HG03025 (cell line): ENCODE data around the gene BCR.

ENCODE experiments used
- ATAC-seq: cut with Tn5 transposase; IDR thresholded peaks from one replicate; pipeline ENCODE4 v1.9.1; 2021; ENCODE audit warnings: mild to moderate bottlenecking, moderate library complexity; ENCODE audit not compliant: unreplicated experiment, low FRiP score

The BCR gene

DNA sequence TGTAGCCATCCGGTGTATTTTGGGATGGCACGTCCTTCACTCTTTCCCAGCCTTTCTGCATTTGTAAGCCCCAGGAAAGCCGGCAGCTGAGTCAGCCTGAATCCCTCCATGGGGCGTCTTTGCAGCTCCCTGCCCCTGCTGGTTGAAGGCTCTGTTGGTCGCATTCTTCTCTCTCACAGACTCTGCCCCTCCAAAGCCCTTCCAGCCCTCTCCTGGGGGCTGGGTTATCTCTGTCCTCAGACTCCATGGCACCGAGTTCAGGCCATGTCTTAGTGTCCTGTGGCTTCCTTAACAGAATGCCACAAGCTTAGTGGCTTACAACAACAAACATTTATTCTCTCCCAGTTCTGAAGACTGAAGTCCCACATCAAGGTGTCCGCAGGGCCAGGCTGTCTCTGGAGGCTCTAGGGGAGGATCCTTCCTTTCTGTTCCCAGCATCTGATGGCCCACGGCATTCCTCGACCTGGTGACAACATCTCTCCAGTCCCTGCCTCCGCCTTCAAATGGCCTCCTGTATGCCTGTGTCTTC, 62.2 kb downstream of the BCR start:
- no peak for ATAC-seq

- ATAC-seq: no peak
Observed at GRCh38 chr22:23243006-23243573, 62.8 kb downstream of the BCR start.

- no peak for ATAC-seq
Observed at GRCh38 chr22:23243859-23244689, 63.8 kb downstream of the BCR start.

DNA sequence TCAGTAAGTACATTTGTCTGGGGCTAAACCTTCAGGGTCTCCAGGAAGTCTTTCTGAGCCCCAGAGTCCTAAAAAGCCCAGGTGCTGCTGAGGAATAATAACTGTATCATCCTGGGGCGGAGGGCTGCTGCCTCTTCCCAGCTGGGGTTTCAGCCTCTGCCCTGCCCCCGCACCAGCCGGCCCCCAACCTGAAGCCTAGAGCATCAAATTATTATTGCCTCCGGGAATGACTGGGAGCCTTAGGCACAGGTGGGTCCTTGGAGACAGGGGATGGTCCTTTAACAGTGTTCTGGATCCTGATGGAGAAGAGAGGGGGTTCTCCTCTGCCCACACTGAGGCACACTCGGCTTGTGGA, 64.4 kb downstream of the BCR start:
- ATAC-seq: no peak

GRCh38 chr22:23245045-23245798, 64.9 kb downstream of the BCR start:
- ATAC-seq: no peak

- ATAC-seq: no peak
Observed at GRCh38 chr22:23245799-23246136, 65.5 kb downstream of the BCR start.

GRCh38 chr22:23246982-23247766, 66.9 kb downstream of the BCR start:
- ATAC-seq: no peak

GRCh38 chr22:23248583-23248982, 68.3 kb downstream of the BCR start:
- no peak for ATAC-seq

GRCh38 chr22:23250056-23250784, 69.9 kb downstream of the BCR start:
- no peak for ATAC-seq

DNA sequence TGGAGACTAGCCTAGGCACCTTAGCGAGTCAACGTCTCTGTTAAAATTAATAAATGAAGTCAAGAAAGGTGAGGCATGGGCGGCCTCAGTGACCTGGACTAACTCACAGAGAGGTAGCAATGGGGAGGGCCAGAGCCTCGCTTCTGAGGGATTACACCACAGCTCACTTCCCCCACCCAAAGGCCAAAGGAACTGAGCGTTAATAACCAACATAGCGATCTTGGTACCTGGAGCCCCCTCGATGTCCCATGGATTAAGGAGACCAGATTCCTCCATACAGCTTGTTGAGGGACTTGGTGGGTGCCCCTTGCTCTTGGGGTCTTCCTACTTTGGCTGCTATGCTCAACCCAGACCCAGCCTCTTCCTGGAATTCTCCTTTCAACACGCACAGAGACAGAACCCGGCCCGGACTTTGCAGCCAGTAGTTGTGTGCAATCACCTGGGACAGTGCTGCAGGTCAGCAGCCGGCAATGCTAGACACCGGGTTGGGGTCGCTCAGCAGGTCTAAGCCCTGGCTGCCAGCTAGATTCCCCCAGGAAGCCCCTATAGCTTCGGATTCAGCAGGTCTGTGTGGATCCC, 70.6 kb downstream of the BCR start:
- no peak for ATAC-seq

GRCh38 chr22:23251445-23252093, 71.3 kb downstream of the BCR start:
- ATAC-seq: no peak

GRCh38 chr22:23253475-23254055, 73.3 kb downstream of the BCR start:
- no peak for ATAC-seq

DNA sequence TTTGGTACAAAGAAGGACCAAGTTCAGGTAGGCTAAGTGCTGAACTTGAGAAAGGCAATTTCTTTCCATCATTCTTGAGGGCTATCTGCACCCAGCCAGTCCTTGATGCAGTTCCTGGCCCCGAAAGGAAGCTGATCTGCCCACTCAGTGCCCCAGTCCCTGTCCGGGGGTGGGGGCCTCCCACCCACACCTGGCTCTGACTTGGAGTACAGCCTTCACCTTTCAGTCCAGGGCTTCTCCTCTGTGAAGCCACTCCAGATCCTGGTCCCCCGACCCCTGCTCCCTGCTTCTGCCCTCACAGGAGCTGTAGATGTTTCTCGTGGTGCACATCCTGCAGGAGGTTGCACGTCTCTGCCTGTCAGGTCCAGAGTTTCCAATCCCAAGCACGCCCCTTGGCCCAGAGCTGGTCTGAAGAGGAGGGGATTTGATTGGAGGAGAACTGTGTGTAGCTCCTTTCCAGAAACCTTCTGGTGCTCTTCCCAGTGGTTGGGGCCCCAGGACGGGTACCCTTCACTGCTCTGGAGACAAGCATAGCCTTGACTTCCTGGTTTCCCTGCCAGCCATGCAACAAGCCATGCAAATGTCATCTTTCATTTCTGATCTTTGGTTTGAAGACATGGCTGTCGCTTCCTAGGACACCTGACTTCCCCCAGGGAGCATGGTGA, 75.3 kb downstream of the BCR start:
- ATAC-seq: no peak

DNA sequence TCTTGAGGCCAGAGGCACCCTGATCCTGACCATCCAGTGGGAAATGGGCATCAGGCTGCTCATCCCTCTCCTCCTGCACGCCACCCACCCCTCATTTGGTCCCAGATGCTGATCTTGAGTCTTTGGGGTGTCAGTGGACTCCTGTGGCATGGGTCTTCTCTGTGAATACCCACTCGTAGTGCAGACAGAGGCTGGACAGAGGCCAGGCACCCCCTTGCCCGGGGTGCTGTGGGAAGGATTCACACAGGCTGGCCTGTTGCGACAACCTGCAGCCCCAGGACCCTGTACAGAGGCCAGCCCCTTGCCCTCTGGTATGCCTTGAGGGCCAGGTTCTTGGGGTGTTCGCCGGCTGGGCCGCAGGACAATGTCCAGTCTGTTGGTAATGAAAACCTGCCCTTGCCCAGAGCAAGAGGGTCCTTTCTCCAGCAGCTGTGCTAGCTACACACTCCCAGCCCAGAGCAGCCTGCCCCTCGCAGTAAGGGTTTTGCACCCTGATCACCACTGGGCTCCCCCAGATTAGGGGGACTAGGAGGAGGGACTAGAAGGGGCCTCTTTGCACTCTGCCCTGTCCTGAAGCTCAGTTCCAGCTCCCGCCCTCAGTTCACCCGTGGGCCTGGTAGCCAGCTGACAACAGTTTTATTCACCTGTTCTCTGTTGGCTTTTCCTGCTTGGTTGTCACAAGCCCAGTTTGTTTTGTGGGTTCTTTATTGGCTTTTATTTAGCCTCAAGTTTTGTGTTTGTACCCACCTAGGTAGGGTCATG, 76.0 kb downstream of the BCR start:
- no peak for ATAC-seq

DNA sequence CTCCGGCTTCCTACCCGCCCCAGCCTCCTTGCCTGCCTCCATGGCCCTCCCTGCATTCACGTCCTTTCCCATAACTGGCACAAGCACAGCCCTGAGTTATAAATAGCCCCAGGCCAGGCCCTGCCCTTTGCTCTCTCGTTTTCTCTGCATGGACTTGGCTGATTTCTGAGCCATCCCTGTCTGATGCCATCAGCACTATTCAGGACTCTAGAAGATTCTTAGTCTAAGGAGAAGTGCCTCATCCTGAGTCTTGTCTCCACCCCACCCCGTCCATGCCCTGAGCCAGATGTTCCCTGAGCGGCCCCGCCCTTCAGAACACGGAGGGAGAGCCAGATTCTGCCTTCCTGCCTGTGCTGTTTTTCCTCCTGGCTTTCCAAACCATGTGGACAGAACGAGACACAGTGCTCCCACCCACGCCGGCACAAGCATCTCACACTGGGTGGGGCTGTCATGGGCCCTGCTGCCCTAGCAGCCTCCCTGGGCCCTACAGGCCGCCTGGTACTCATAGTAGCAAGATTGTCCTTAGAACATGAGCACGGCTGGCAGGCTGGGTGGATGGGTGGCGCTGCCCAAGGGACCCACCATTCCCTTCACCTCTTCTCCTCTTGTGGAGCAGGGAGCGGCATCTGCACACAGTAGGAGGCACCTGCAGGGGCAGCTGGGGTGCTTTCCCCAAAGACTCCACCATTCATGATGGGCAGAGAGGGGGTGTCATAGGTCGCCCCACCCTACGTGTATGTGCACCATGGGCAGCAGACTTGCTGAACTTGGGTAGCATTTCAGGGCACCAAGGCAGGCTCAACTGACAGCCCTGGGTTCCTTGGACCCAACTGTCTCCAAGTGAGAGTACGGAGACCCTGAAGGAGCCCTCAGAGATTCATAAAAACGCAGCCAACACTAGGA, 76.9 kb downstream of the BCR start:
- no peak for ATAC-seq
